ENCODE data around the gene CCDC60.

- TF ChIP-seq CTCF (tag by site-specific recombination; IDR thresholded peaks at IDR 0.05), result no peak
- TF ChIP-seq ZNF530 (tag by site-specific recombination; IDR thresholded peaks at IDR 0.05; ENCODE audit: low read depth), result no peak
- TF ChIP-seq ZNF280D (tag by site-specific recombination; IDR thresholded peaks at IDR 0.05), result no peak
- TF ChIP-seq ZNF561 (tag by site-specific recombination; IDR thresholded peaks at IDR 0.05; ENCODE audit: borderline replicate concordance), result no peak
- no peak for TF ChIP-seq SALL2 (tag by site-specific recombination; IDR thresholded peaks at IDR 0.05; ENCODE audit: borderline replicate concordance)
These were observed 55.2 kb downstream of the CCDC60 start for GRCh38 chr12:119389687-119390086.

Data from HEK293 (cell line).